GM12878 (cell line): ENCODE measurements around the gene NUMA1. TPM values are rescaled to one million over a fixed set of nuclear protein-coding genes. Genes with fewer than 3 reads are reported as not detected.

Experiments used
- ATAC-seq: fragments of 200-7000 bp; cut with Tn5 transposase; 3 replicates; pipeline ENCODE4 v1.9.1; 2020; ENCODE audit warnings: mild to moderate bottlenecking, moderate library complexity
- BruUV-seq: library from RNA; stranded (reverse); fragments of 400-500 nt; replicated peaks from 2 replicates; lab custom pipeline; 2021; lab: Mats Ljungman, UMichigan
- CTCF ChIA-PET: fragments of 300-600 bp; sonication (Branson Sonifier 250); formaldehyde crosslinking; extraction: SDS; loops from one replicate; lab custom pipeline; 2021; ENCODE audit warnings: inconsistent platforms; lab: Yijun Ruan, JAX
- POLR2A ChIA-PET: fragments of 350-600 bp; formaldehyde crosslinking; extraction: SDS; loops from one replicate; lab custom pipeline; 2021; ENCODE audit warnings: inconsistent platforms; lab: Charles Lee
- RAD21 ChIA-PET: fragments of 300-600 bp; sonication (Branson Sonifier 250); formaldehyde crosslinking; loops from one replicate; lab custom pipeline; 2023; ENCODE audit warnings: antibody characterized with exemption; ENCODE audit not compliant: unreplicated experiment; lab: Charles Lee
- SMC1A ChIA-PET: fragments of 300-600 bp; sonication (Branson Sonifier 250); formaldehyde crosslinking; loops from one replicate; lab custom pipeline; 2023; ENCODE audit not compliant: unreplicated experiment, uncharacterized antibody; lab: Charles Lee
- DNase-seq: peaks from one replicate; pipeline ENCODE4 v3.0.0-alpha.2; 2011; ENCODE audit warnings: low read depth, low spot score
- FAIRE-seq: peaks from 3 replicates; lab custom pipeline; 2011; peaks lifted over from hg19 to GRCh38; lab: Jason Lieb, UNC
- H2AFZ ChIP-seq: 2 replicates; pipeline ENCODE4 v1.6.0; 2011; ENCODE audit warnings: low read depth, low read length, control low read depth; ENCODE audit not compliant: control insufficient read depth
- H3K27ac ChIP-seq: 2 replicates; pipeline ENCODE4 v1.5.1; 2011; ENCODE audit warnings: control low read depth; ENCODE audit not compliant: control insufficient read depth, insufficient read depth
- H3K27me3 ChIP-seq, 2 experiments: replicated peaks in 1 of 2; 2 replicates each; pipeline versions ENCODE4 v1.6.0 to v1.6.1; 2011; ENCODE audit warnings: low read length in 1 of 2; ENCODE audit not compliant: control insufficient read depth in 2 of 2, insufficient read depth in 2 of 2
- H3K36me3 ChIP-seq, 2 experiments: 2 replicates each; pipeline ENCODE4 v1.5.1; 2011; ENCODE audit warnings: low read length in 1 of 2; ENCODE audit not compliant: control insufficient read depth in 2 of 2, insufficient read depth in 2 of 2
- H3K4me1 ChIP-seq: 2 replicates; pipeline ENCODE4 v1.6.1; 2011; ENCODE audit warnings: mild to moderate bottlenecking, low read length, moderate library complexity, mixed read lengths; ENCODE audit not compliant: control insufficient read depth, insufficient read depth
- H3K4me2 ChIP-seq: 2 replicates; pipeline ENCODE4 v1.6.0; 2011; ENCODE audit warnings: control low read depth; ENCODE audit not compliant: control insufficient read depth, insufficient read depth
- H3K4me3 ChIP-seq: fragments of 200-600 bp; sonication (generic); 2 replicates; pipeline ENCODE4 v1.5.1; 2016
- H3K79me2 ChIP-seq: 2 replicates; pipeline ENCODE4 v1.6.0; 2011; ENCODE audit warnings: low read length; ENCODE audit not compliant: control insufficient read depth, insufficient read depth
- H3K9ac ChIP-seq: 2 replicates; pipeline ENCODE4 v1.8.0; 2011; ENCODE audit warnings: low read length, control low read depth, mixed read lengths; ENCODE audit not compliant: control insufficient read depth, insufficient read depth
- H3K9me3 ChIP-seq: replicated peaks from 3 replicates; pipeline ENCODE4 v1.5.1; 2011; ENCODE audit warnings: mild to moderate bottlenecking, low read length; ENCODE audit not compliant: control insufficient read depth, insufficient read depth
- H4K20me1 ChIP-seq: 2 replicates; pipeline ENCODE4 v1.6.0; 2011; ENCODE audit not compliant: control insufficient read depth, insufficient read depth
- CUX1 ChIP-seq: IDR thresholded peaks from 2 replicates; pipeline ENCODE4 v1.6.1; 2012; ENCODE audit warnings: improper control_type of control experiment, low read depth, low read length; ENCODE audit not compliant: insufficient replicate concordance
- DPF2 ChIP-seq: fragments of 450-650 bp; IDR thresholded peaks from 2 replicates; pipeline ENCODE4 v1.6.1; 2017; ENCODE audit warnings: mild to moderate bottlenecking
- EP300 ChIP-seq, 2 experiments: fragments of 150-350 bp in 1 of 2; IDR thresholded peaks; 2 replicates each; pipeline ENCODE4 v1.6.1; 2011 to 2012; ENCODE audit warnings: low read depth in 2 of 2, low read length in 2 of 2, borderline replicate concordance in 1 of 2, improper control_type of control experiment in 1 of 2, inconsistent platforms in 1 of 2; ENCODE audit not compliant: control insufficient read depth in 1 of 2
- HDGF ChIP-seq: fragments of 450-650 bp; IDR thresholded peaks from 2 replicates; pipeline ENCODE4 v1.6.1; 2016; ENCODE audit warnings: antibody characterized with exemption
- KLF5 ChIP-seq: fragments of 450-650 bp; IDR thresholded peaks from 2 replicates; pipeline ENCODE4 v1.6.1; 2014; ENCODE audit warnings: mild to moderate bottlenecking; ENCODE audit not compliant: partially characterized antibody
- MEF2A ChIP-seq: IDR thresholded peaks from 2 replicates; pipeline ENCODE4 v1.6.1; 2011; ENCODE audit warnings: low read depth, mild to moderate bottlenecking, low read length, moderate library complexity; ENCODE audit not compliant: insufficient read depth
- REST ChIP-seq: IDR thresholded peaks from 2 replicates; pipeline ENCODE4 v1.6.1; 2012; ENCODE audit warnings: mild to moderate bottlenecking, low read depth, low read length
- SMAD5 ChIP-seq: IDR thresholded peaks from 2 replicates; pipeline ENCODE4 v1.6.1; 2016; ENCODE audit warnings: antibody characterized with exemption, low read depth
- SRF ChIP-seq, 2 experiments: IDR thresholded peaks; 2 replicates each; pipeline ENCODE4 v1.6.1; 2011; ENCODE audit warnings: low read depth in 2 of 2, low read length in 2 of 2, mild to moderate bottlenecking in 1 of 2, moderate library complexity in 1 of 2
- ZBED1 ChIP-seq: IDR thresholded peaks from 2 replicates; pipeline ENCODE4 v1.6.1; 2016; ENCODE audit warnings: borderline replicate concordance
- WGBS: methylation state at CpG from one replicate; pipeline ENCODE4 v1.1.6; 2016; ENCODE audit warnings: low lambda C conversion rate; ENCODE audit not compliant: insufficient replicate concordance, insufficient coverage; ENCODE audit errors: missing lambda C conversion rate; 5-methylcytosine and 5-hydroxymethylcytosine counted together
- in situ Hi-C: fragments of 300-500 bp; cut with MboI; formaldehyde crosslinking; loops from 9 replicates; pipeline ENCODE4 v1.14.3; 2018; ENCODE audit warnings: mixed read lengths
- intact Hi-C: fragments of 100-400 bp; cut with micrococcal nuclease; formaldehyde crosslinking; loops from one replicate; pipeline ENCODE4 v1.14.2; 2022; ENCODE audit not compliant: unreplicated experiment
- polyA plus RNA-seq, 11 experiments: library from polyadenylated mRNA; depleted of rRNA in 4 of 11; unstranded in 6 of 11; stranded (reverse) in 5 of 11; fragments of >200 nt; fragmentation: Nextera tagmentation in 4 of 11; fragmentation: Illumina TruSeq in 1 of 11; extraction: Ambion mirVana in 4 of 11; extraction: Trizol in 1 of 11; gene quantifications; 1 replicate in 1 of 11; 2 replicates in 10 of 11; pipeline versions ENCODE4 v1.2.1 to v1.2.3, GENCODE V29; 2011 to 2016; ENCODE audit warnings: inconsistent platforms in 2 of 11, missing spikeins in 2 of 11, low read depth in 1 of 11
- total RNA-seq, 4 experiments: library from RNA; depleted of rRNA in 3 of 4; stranded (reverse); fragments of >200 nt in 3 of 4; fragmentation: Illumina TruSeq in 1 of 4; extraction: Trizol in 1 of 4; gene quantifications; 2 replicates each; pipeline versions ENCODE4 v1.2.1 to v1.2.3, GENCODE V29; 2013 to 2021

The NUMA1 gene
- total and polyA plus RNA-seq, 10 of the 15 experiments (the other 5 are each of a cell fraction or from before 2014, with no cell fraction given): 5.5 to 111 (median 61.0) TPM

GRCh38 chr11:72112978-72113808 lies 32.9 kb upstream of the NUMA1 start:
- Histone ChIP-seq H3K27ac (peak overlapping the region; percentile 99), H4K20me1 (no peaks in the 10 kb centered on the region), H2AFZ (peak overlapping the region; percentile 91), H3K79me2 (peaks cover 5% of the 10 kb centered on the region), H3K36me3 (peaks cover 0 to 2% of the 10 kb centered on the region in 2 experiments; a peak in 2 of 4 replicates), H3K27me3 (no peaks in the 10 kb centered on the region), H3K9ac (peak overlapping the region; percentile 92), H3K4me3 (peak overlapping the region; percentile 53), H3K9me3 (no peaks in the 10 kb centered on the region), H3K4me1 (peaks cover 7% of the 10 kb centered on the region), H3K4me2 (peak overlapping the region; percentile 95)
- no peak for FAIRE-seq
- ChIA-PET POLR2A (interaction anchor here (1.0 to 3.3 kb wide), 9 partner anchors 11 to 148 kb away, joined by 3 to 13 read pairs (median 6); partner anchors contain the start of gene LAMTOR1), SMC1A (interaction anchor here (1.0 to 1.9 kb wide), 12 partner anchors 13 to 318 kb away, joined by 3 to 10 read pairs (median 4); partner anchors contain the start of genes RNF121 and XNDC1N), CTCF (interaction anchor here (1.0 to 2.9 kb wide), 5 partner anchors 30 to 318 kb away, joined by 4 to 12 read pairs (median 6); no protein-coding TSS in a partner anchor), RAD21 (interaction anchor here (0.6 to 2.1 kb wide), 6 partner anchors 22 to 318 kb away, joined by 3 to 7 read pairs (median 5); partner anchors contain the start of genes RNF121 and XNDC1N)
- WGBS: 58% methylated on average over 9 of the region's 9 CpGs
- DNase-seq: no peak
- BruUV-seq: TSS peak; percentile 99
- intact Hi-C loops: loop anchor here (1.0 kb wide), 2 partner anchors 110 to 185 kb away; partner anchors contain the start of gene XNDC1N
- no peak for ATAC-seq
- in situ Hi-C loops: no loop called here
- TF ChIP-seq EP300 (IDR thresholded peaks at IDR 0.05; ENCODE audit: borderline replicate concordance in 1 of 2, control insufficient read depth in 1 of 2, low read depth in 2 of 2, low read length in 2 of 2) (no peak), KLF5 (no peak), HDGF (no peak), SRF (IDR thresholded peaks at IDR 0.05; ENCODE audit: low read depth in 2 of 2, low read length in 2 of 2) (no peak), REST (no peak), CUX1 (no peak), SMAD5 (no peak; the same call in 1 of the 2 replicates), MEF2A (no peak), DPF2 (no peak), ZBED1 (peak; percentile 84; the same call in 1 of the 2 replicates)
